Measurements from ENCODE around the gene GPC2.
"Not testable (repeated sequence)": the region's sequence is repeated elsewhere in the genome, so short reads cannot be mapped to it uniquely, and the experiment has no call there.

The GPC2 gene

GRCh38 chr7:100148225-100148558 lies 29.0 kb downstream of the GPC2 start:
- no peak for DNase-seq

GRCh38 chr7:100147278-100147677 lies 29.9 kb downstream of the GPC2 start:
- no peak for DNase-seq

GRCh38 chr7:100146350-100146749 lies 30.8 kb downstream of the GPC2 start:
- not testable (repeated sequence) for DNase-seq

GRCh38 chr7:100142461-100142860 lies 34.7 kb downstream of the GPC2 start:
- DNase-seq, result no peak

GRCh38 chr7:100141555-100141949 lies 35.6 kb downstream of the GPC2 start:
- DNase-seq, result no peak

- no peak for DNase-seq
Measured at GRCh38 chr7:100137851-100138760, 39.1 kb downstream of the GPC2 start.

GRCh38 chr7:100132697-100133151 lies 44.5 kb downstream of the GPC2 start:
- DNase-seq, result peak; percentile 75 to 76

- no peak for DNase-seq
Measured at GRCh38 chr7:100132126-100132525, 45.1 kb downstream of the GPC2 start.

- peak; percentile 83 for DNase-seq
Measured at GRCh38 chr7:100130608-100131453, 46.4 kb downstream of the GPC2 start.

GRCh38 chr7:100130220-100130607 lies 47.0 kb downstream of the GPC2 start:
- DNase-seq, result not testable (repeated sequence)

GRCh38 chr7:100128637-100128963 lies 48.6 kb downstream of the GPC2 start:
- no peak for DNase-seq

GRCh38 chr7:100127866-100128636 lies 49.1 kb downstream of the GPC2 start:
- no peak for DNase-seq

GRCh38 chr7:100126931-100127865 lies 50.0 kb downstream of the GPC2 start, which contains the start of gene MBLAC1:
TSS of gene MBLAC1 (plus strand) at chr7:100126967. CDS start at chr7:100127396, 429 bp downstream.
- DNase-seq, result peak; percentile 87 to 94

GRCh38 chr7:100126239-100126930 lies 50.8 kb downstream of the GPC2 start:
- no peak for DNase-seq

- DNase-seq, result no peak
Measured at GRCh38 chr7:100124301-100125230, 52.6 kb downstream of the GPC2 start.

- DNase-seq, result no peak
Measured at GRCh38 chr7:100122568-100122967, 54.6 kb downstream of the GPC2 start.

- no peak for DNase-seq
Measured at GRCh38 chr7:100122067-100122466, 55.1 kb downstream of the GPC2 start.

GRCh38 chr7:100120733-100121036 lies 56.5 kb downstream of the GPC2 start:
- peak in 1 of 2 donors; percentile 13 for DNase-seq

GRCh38 chr7:100119970-100120732 lies 57.0 kb downstream of the GPC2 start:
- DNase-seq, result peak; percentile 62 to 77
